ENCODE measurements around the gene KSR2.

Gene KSR2

DNA sequence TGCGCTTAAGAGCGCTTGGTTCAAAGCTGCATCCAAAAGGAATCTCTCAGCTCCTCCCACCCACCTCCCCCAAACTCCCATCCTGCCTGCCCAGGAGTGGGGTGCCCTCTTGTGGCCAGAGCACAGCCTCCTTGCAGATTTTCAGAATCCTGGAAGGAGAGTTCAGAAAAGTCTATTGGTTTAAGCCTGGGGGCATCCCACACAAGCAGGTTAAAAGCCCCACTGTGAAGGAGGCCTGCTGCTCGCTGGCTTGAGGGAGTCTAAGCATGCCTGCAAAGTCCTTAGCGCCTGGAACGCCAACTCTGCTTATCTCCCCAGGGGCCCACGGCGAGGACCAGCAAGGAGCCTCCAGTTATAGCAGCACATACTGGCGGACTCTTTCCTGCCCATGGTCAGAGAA lies 297.1 kb downstream of the KSR2 start:
- 31% methylated on average over 8 of the region's 8 CpGs for WGBS
- H3K79me1 ChIP-seq (replicated peaks; ENCODE audit: low read length, poor library complexity, severe bottlenecking): no peaks in the 10 kb centered on the region

DNA sequence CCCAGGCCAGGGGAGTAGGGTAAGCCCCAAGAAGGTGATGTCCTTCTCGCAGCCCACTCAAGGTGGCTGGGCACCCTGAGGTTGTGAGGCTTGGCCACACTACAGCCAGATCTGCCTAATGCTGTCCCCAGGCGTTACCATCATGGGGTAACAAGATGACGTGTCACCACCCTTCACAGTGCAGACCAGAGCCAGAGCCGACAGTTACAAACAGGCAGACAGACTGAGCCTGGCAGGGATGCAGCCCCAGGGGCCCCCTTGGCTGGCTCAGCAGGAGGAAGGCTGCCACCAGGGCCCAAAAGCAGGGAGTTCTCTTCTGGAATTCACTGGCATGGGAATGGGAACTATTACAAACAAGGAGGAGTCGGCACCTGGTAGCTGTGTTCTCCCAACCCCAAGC lies 304.6 kb downstream of the KSR2 start:
- 95% methylated on average over 5 of the region's 5 CpGs for WGBS
- no peak overlapping the region for H3K9ac ChIP-seq (ENCODE audit: low read length)

More for the DNA sequence above, 297.1 kb downstream of the KSR2 start:
- Histone ChIP-seq H3K4me3 (ENCODE audit: insufficient read depth in 1 of 2, low read depth in 1 of 2, low read length in 2 of 2) (no peak overlapping the region), H3K9ac (ENCODE audit: low read length) (no peak overlapping the region), H3K9me3 (ENCODE audit: control insufficient read depth, low read length) (no peaks in the 10 kb centered on the region), H2BK5ac (ENCODE audit: low read depth, low read length, poor library complexity, severe bottlenecking) (no peak overlapping the region), H2BK15ac (ENCODE audit: low read depth, poor library complexity, severe bottlenecking) (no peak overlapping the region), H4K91ac (ENCODE audit: low read length) (no peak overlapping the region), H3K4ac (ENCODE audit: low read depth in 1 of 2, low read length in 2 of 2) (no peak overlapping the region), H2BK120ac (ENCODE audit: low read depth, low read length) (no peak overlapping the region), H3K27ac (ENCODE audit: low read length, poor library complexity, severe bottlenecking) (no peak overlapping the region), H4K8ac (ENCODE audit: low read length) (no peak overlapping the region), H2BK12ac (ENCODE audit: low read length in 2 of 2) (peak overlapping the region in 1 of 2 experiments; percentile 83), H2AFZ (ENCODE audit: low read depth, low read length) (no peak overlapping the region), H3K27me3 (ENCODE audit: control insufficient read depth in 1 of 2, insufficient read depth in 1 of 2, low read length in 2 of 2) (peaks cover 0 to 55% of the 10 kb centered on the region in 2 experiments), H2AK5ac (ENCODE audit: low read length, severe bottlenecking) (peak overlapping the region; percentile 15), H3K4me1 (ENCODE audit: control insufficient read depth, insufficient read depth, low read depth, low read length) (peaks cover 5% of the 10 kb centered on the region), H3K36me3 (ENCODE audit: control insufficient read depth in 1 of 2, insufficient read depth in 2 of 2, low read depth in 1 of 2, low read length in 2 of 2) (peaks cover 0 to 3% of the 10 kb centered on the region in 2 experiments), H3K14ac (ENCODE audit: low read length in 2 of 2) (no peak overlapping the region), H3K23ac (ENCODE audit: low read length in 2 of 2) (no peak overlapping the region), H3K18ac (ENCODE audit: low read depth in 1 of 2, low read length in 2 of 2) (no peak overlapping the region), H3K4me2 (ENCODE audit: low read length, poor library complexity, severe bottlenecking) (no peak overlapping the region)
- peak; percentile 19 for DNase-seq

DNA sequence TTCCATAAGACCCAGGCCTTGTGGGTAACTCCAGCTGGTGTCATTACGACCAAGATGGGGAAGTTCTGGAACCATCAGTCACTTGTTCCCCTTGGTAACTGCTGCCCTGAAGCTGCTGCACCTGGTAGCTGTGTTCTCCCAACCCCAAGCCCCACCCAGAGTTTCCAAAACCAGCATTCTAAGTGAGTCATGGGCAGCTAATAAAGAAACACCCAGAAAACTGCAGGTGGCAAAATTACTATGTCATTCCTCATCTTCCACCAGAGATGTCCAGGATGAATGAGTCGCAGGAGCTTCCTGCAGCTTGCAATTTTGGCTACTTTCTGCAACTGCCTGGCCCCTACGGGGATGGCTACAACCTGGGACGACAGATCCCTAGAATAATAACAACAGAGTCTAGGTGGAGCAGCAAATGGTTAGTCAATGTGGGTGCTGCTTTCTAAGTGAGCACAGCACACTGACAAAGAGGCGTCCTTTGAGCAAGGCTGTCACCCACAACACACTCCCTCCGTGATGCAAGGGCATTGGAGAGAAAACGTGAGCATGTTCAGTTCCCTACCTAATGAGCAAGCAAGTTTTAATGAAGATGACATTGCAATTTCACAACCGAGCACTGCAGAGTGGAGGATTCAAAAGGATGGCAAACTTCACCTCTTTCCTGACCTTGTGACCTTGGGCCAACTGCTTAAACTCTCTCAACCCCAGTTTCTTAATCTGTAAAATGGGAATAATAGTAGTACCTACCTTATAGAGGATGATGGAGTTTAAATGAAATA lies 306.0 kb downstream of the KSR2 start:
- no peak overlapping the region for H3K4me2 ChIP-seq (ENCODE audit: low read length, poor library complexity, severe bottlenecking)
- H3K27me3 ChIP-seq (ENCODE audit: control insufficient read depth in 1 of 2, insufficient read depth in 1 of 2, low read length in 2 of 2): peaks cover 0 to 37% of the 10 kb centered on the region in 2 experiments
- peaks cover 16% of the 10 kb centered on the region for H3K4me1 ChIP-seq (ENCODE audit: control insufficient read depth, insufficient read depth, low read depth, low read length)
- no peaks in the 10 kb centered on the region for H3K9me3 ChIP-seq (ENCODE audit: control insufficient read depth, low read length)
- H3K4me3 ChIP-seq (ENCODE audit: insufficient read depth in 1 of 2, low read depth in 1 of 2, low read length in 2 of 2): no peak overlapping the region
- 63% methylated on average over 8 of the region's 8 CpGs for WGBS
- H3K27ac ChIP-seq (ENCODE audit: low read length, poor library complexity, severe bottlenecking): peak overlapping the region; percentile 56
- H2AK5ac ChIP-seq (ENCODE audit: low read length, severe bottlenecking): peak overlapping the region; percentile 47
- H3K9ac ChIP-seq (ENCODE audit: low read length): no peak overlapping the region
- no peaks in the 10 kb centered on the region for H3K79me1 ChIP-seq (replicated peaks; ENCODE audit: low read length, poor library complexity, severe bottlenecking)
- no peak overlapping the region for H3K23ac ChIP-seq (ENCODE audit: low read length in 2 of 2)
- DNase-seq: no peak
- H4K8ac ChIP-seq (ENCODE audit: low read length): no peak overlapping the region
- no peak overlapping the region for H2AFZ ChIP-seq (ENCODE audit: low read depth, low read length)
- H3K14ac ChIP-seq (ENCODE audit: low read length in 2 of 2): peak overlapping the region in 1 of 2 experiments; percentile 58
- H4K91ac ChIP-seq (ENCODE audit: low read length): no peak overlapping the region
- no peak overlapping the region for H3K4ac ChIP-seq (ENCODE audit: low read depth in 1 of 2, low read length in 2 of 2)
- H2BK15ac ChIP-seq (ENCODE audit: low read depth, poor library complexity, severe bottlenecking): no peak overlapping the region
- no peak overlapping the region for H3K18ac ChIP-seq (ENCODE audit: low read depth in 1 of 2, low read length in 2 of 2)
- no peak overlapping the region for H2BK5ac ChIP-seq (ENCODE audit: low read depth, low read length, poor library complexity, severe bottlenecking)
- no peaks in the 10 kb centered on the region for H3K36me3 ChIP-seq (ENCODE audit: control insufficient read depth in 1 of 2, insufficient read depth in 2 of 2, low read depth in 1 of 2, low read length in 2 of 2)
- no peak overlapping the region for H2BK120ac ChIP-seq (ENCODE audit: low read depth, low read length)
- H2BK12ac ChIP-seq (ENCODE audit: low read length in 2 of 2): no peak overlapping the region

More for the DNA sequence above, 304.6 kb downstream of the KSR2 start:
- H2AFZ ChIP-seq (ENCODE audit: low read depth, low read length): no peak overlapping the region
- peak overlapping the region; percentile 88 for H2AK5ac ChIP-seq (ENCODE audit: low read length, severe bottlenecking)
- no peak overlapping the region for H2BK120ac ChIP-seq (ENCODE audit: low read depth, low read length)
- H4K8ac ChIP-seq (ENCODE audit: low read length): no peak overlapping the region
- peaks cover 0 to 44% of the 10 kb centered on the region in 2 experiments for H3K27me3 ChIP-seq (ENCODE audit: control insufficient read depth in 1 of 2, insufficient read depth in 1 of 2, low read length in 2 of 2)
- H3K4me1 ChIP-seq (ENCODE audit: control insufficient read depth, insufficient read depth, low read depth, low read length): peaks cover 16% of the 10 kb centered on the region
- no peak overlapping the region for H3K23ac ChIP-seq (ENCODE audit: low read length in 2 of 2)
- no peak overlapping the region for H3K4me2 ChIP-seq (ENCODE audit: low read length, poor library complexity, severe bottlenecking)
- peaks cover 0 to 3% of the 10 kb centered on the region in 2 experiments for H3K36me3 ChIP-seq (ENCODE audit: control insufficient read depth in 1 of 2, insufficient read depth in 2 of 2, low read depth in 1 of 2, low read length in 2 of 2)
- H2BK15ac ChIP-seq (ENCODE audit: low read depth, poor library complexity, severe bottlenecking): no peak overlapping the region
- H2BK12ac ChIP-seq (ENCODE audit: low read length in 2 of 2): no peak overlapping the region
- no peak overlapping the region for H3K18ac ChIP-seq (ENCODE audit: low read depth in 1 of 2, low read length in 2 of 2)
- H3K14ac ChIP-seq (ENCODE audit: low read length in 2 of 2): no peak overlapping the region
- no peaks in the 10 kb centered on the region for H3K9me3 ChIP-seq (ENCODE audit: control insufficient read depth, low read length)
- no peak overlapping the region for H2BK5ac ChIP-seq (ENCODE audit: low read depth, low read length, poor library complexity, severe bottlenecking)
- no peak overlapping the region for H3K27ac ChIP-seq (ENCODE audit: low read length, poor library complexity, severe bottlenecking)
- no peaks in the 10 kb centered on the region for H3K79me1 ChIP-seq (replicated peaks; ENCODE audit: low read length, poor library complexity, severe bottlenecking)
- no peak overlapping the region for H3K4me3 ChIP-seq (ENCODE audit: insufficient read depth in 1 of 2, low read depth in 1 of 2, low read length in 2 of 2)
- H3K4ac ChIP-seq (ENCODE audit: low read depth in 1 of 2, low read length in 2 of 2): no peak overlapping the region
- DNase-seq: no peak
- no peak overlapping the region for H4K91ac ChIP-seq (ENCODE audit: low read length)

DNA sequence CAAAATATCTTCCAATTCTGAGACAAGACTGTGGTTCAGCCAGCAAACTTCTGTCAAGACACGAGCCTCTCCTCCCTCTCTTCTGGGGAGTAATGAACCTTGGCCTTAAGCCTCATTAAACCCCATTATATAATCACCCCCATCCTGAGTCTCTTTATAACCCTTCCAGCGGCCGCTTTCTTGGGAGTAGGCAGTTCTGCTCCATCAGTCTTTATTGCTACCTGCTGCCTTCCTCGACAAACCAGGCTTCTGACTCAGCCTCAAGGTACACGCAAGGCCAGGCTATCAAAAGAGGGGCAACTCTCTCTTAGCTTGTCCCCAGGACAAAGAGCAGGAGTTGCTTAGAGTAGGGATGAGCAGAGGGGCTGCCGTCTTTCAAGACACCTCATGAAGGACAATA lies 306.6 kb downstream of the KSR2 start:
- H4K91ac ChIP-seq (ENCODE audit: low read length): no peak overlapping the region
- no peak overlapping the region for H2AK5ac ChIP-seq (ENCODE audit: low read length, severe bottlenecking)
- no peak overlapping the region for H3K23ac ChIP-seq (ENCODE audit: low read length in 2 of 2)
- H2AFZ ChIP-seq (ENCODE audit: low read depth, low read length): no peak overlapping the region
- H2BK5ac ChIP-seq (ENCODE audit: low read depth, low read length, poor library complexity, severe bottlenecking): no peak overlapping the region
- peak overlapping the region; percentile 56 for H3K27ac ChIP-seq (ENCODE audit: low read length, poor library complexity, severe bottlenecking)
- H3K4me1 ChIP-seq (ENCODE audit: control insufficient read depth, insufficient read depth, low read depth, low read length): peaks cover 15% of the 10 kb centered on the region
- H3K36me3 ChIP-seq (ENCODE audit: control insufficient read depth in 1 of 2, insufficient read depth in 2 of 2, low read depth in 1 of 2, low read length in 2 of 2): no peaks in the 10 kb centered on the region
- no peak for DNase-seq
- no peak overlapping the region for H3K14ac ChIP-seq (ENCODE audit: low read length in 2 of 2)
- H2BK12ac ChIP-seq (ENCODE audit: low read length in 2 of 2): no peak overlapping the region
- H2BK15ac ChIP-seq (ENCODE audit: low read depth, poor library complexity, severe bottlenecking): no peak overlapping the region
- no peak overlapping the region for H2BK120ac ChIP-seq (ENCODE audit: low read depth, low read length)
- no peak overlapping the region for H3K4ac ChIP-seq (ENCODE audit: low read depth in 1 of 2, low read length in 2 of 2)
- H3K79me1 ChIP-seq (replicated peaks; ENCODE audit: low read length, poor library complexity, severe bottlenecking): no peaks in the 10 kb centered on the region
- H3K18ac ChIP-seq (ENCODE audit: low read depth in 1 of 2, low read length in 2 of 2): no peak overlapping the region
- WGBS: 68% methylated on average over 6 of the region's 6 CpGs
- peaks cover 0 to 36% of the 10 kb centered on the region in 2 experiments for H3K27me3 ChIP-seq (ENCODE audit: control insufficient read depth in 1 of 2, insufficient read depth in 1 of 2, low read length in 2 of 2)
- H4K8ac ChIP-seq (ENCODE audit: low read length): no peak overlapping the region
- H3K9me3 ChIP-seq (ENCODE audit: control insufficient read depth, low read length): no peaks in the 10 kb centered on the region
- H3K9ac ChIP-seq (ENCODE audit: low read length): no peak overlapping the region
- no peak overlapping the region for H3K4me2 ChIP-seq (ENCODE audit: low read length, poor library complexity, severe bottlenecking)
- no peak overlapping the region for H3K4me3 ChIP-seq (ENCODE audit: insufficient read depth in 1 of 2, low read depth in 1 of 2, low read length in 2 of 2)

Measured in mesenchymal stem cell (in vitro differentiated cells and primary cell).